Activated B cell treated with CpG ODN at 0.5 μM for 24 hours (primary cell): Measurements from ENCODE around the gene FKBP8. TPM values are rescaled to one million over a fixed set of nuclear protein-coding genes. Genes with fewer than 3 reads are reported as not detected.

ENCODE experiments used
- ATAC-seq: fragments of 200-7000 bp; cut with Tn5 transposase; one replicate; pipeline ENCODE4 v1.10.0; 2021; ENCODE audit warnings: low read depth, mild to moderate bottlenecking, moderate library complexity
- CTCF ChIA-PET: fragments of 350-600 bp; sonication (Branson Sonifier 250); formaldehyde crosslinking; loops from one replicate; lab custom pipeline; 2021; ENCODE audit warnings: antibody characterized with exemption; lab: Charles Lee
- POLR2A ChIA-PET: fragments of 350-600 bp; sonication (Branson Sonifier 250); formaldehyde crosslinking; loops from one replicate; lab custom pipeline; 2021; ENCODE audit warnings: antibody characterized with exemption; lab: Charles Lee
- DNase-seq: peaks from one replicate; pipeline ENCODE4 v3.0.0; 2022
- H3K27ac Mint-ChIP-seq: one replicate; pipeline ENCODE4 v1.8.0; 2020; ENCODE audit warnings: mixed read lengths
- H3K27me3 Mint-ChIP-seq: one replicate; pipeline ENCODE4 v1.8.0; 2021; ENCODE audit warnings: mixed read lengths
- H3K36me3 Mint-ChIP-seq: one replicate; pipeline ENCODE4 v1.8.0; 2021; ENCODE audit warnings: low read depth, mixed read lengths
- H3K4me1 Mint-ChIP-seq: one replicate; pipeline ENCODE4 v1.8.0; 2021; ENCODE audit warnings: mixed read lengths
- H3K4me3 Mint-ChIP-seq: one replicate; pipeline ENCODE4 v1.8.0; 2020; ENCODE audit warnings: mild to moderate bottlenecking, mixed read lengths
- H3K9me3 Mint-ChIP-seq: one replicate; pipeline ENCODE4 v1.8.0; 2020; ENCODE audit warnings: mixed read lengths
- CTCF ChIP-seq: fragments of 200-600 bp; IDR thresholded peaks from one replicate; pipeline ENCODE4 v1.8.0; 2022; ENCODE audit warnings: antibody characterized with exemption, mild to moderate bottlenecking
- intact Hi-C: fragments of 100-400 bp; cut with micrococcal nuclease; formaldehyde crosslinking; loops from one replicate; pipeline ENCODE4 v1.15.1; 2024
- total RNA-seq: library from RNA; stranded (reverse); gene quantifications from 2 replicates; pipeline ENCODE4 v1.2.3, GENCODE V29; 2022

FKBP8 gene
- total RNA-seq, 1 donor from 2014 or later: 133 TPM

GRCh38 chr19:18538115-18538514 is 5.3 kb downstream of the FKBP8 start:
- Mint-ChIP-seq H3K27me3 (no peaks in the 10 kb centered on the region), H3K4me3 (no peak overlapping the region), H3K4me1 (peaks cover 14% of the 10 kb centered on the region), H3K27ac (peak overlapping the region; percentile 10), H3K9me3 (no peaks in the 10 kb centered on the region), H3K36me3 (peaks cover 40% of the 10 kb centered on the region)
- DNase-seq (no peak), ATAC-seq (no peak)
- intact Hi-C loops: no loop called here
- ChIA-PET POLR2A (interaction anchor here (0.5 to 0.8 kb wide), 2 partner anchors 16 to 33 kb away, joined by 4 to 8 read pairs; partner anchors contain the start of gene UBA52), CTCF (no interaction called here)
- no peak for TF ChIP-seq CTCF

GRCh38 chr19:18537431-18537830 is 5.9 kb downstream of the FKBP8 start:
- CTCF ChIA-PET: no interaction called here
- intact Hi-C loops: no loop called here
- Mint-ChIP-seq H3K9me3 (no peaks in the 10 kb centered on the region), H3K36me3 (peaks cover 47% of the 10 kb centered on the region), H3K27ac (no peak overlapping the region), H3K4me1 (peaks cover 11% of the 10 kb centered on the region), H3K4me3 (no peak overlapping the region), H3K27me3 (no peaks in the 10 kb centered on the region)
- no peak for TF ChIP-seq CTCF
- DNase-seq (no peak), ATAC-seq (no peak)
- POLR2A ChIA-PET: no interaction called here

DNA sequence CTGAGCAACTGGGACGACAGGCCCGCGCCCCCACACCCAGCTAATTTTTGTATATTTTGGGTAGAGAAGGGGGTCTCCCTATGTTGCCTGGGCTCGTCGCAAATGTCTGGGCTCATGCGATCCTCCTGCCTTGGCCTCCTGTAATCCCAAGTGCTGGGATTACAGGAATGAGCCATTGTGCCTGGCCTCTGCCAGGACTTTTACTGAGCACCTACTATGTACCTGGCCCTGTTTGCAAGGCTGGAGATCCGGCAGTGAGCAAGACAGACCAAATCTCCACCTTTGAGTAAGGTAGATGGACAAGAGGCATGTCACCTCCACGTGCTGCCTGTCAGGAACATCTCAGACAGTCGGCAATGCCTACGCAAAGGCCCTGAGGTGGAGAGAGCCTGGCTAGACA is 6.9 kb downstream of the FKBP8 start:
- Mint-ChIP-seq H3K27ac (no peak overlapping the region), H3K9me3 (no peaks in the 10 kb centered on the region), H3K36me3 (peaks cover 53% of the 10 kb centered on the region), H3K4me3 (no peak overlapping the region), H3K27me3 (no peaks in the 10 kb centered on the region), H3K4me1 (peaks cover 3% of the 10 kb centered on the region)
- ChIA-PET CTCF (no interaction called here), POLR2A (no interaction called here)
- no peak for DNase-seq
- intact Hi-C loops: no loop called here
- no peak for TF ChIP-seq CTCF
- no peak for ATAC-seq

GRCh38 chr19:18533058-18533457 is 10.3 kb downstream of the FKBP8 start:
- DNase-seq (no peak), ATAC-seq (no peak)
- Mint-ChIP-seq H3K4me1 (no peaks in the 10 kb centered on the region), H3K27ac (no peak overlapping the region), H3K27me3 (no peaks in the 10 kb centered on the region), H3K9me3 (no peaks in the 10 kb centered on the region), H3K4me3 (no peak overlapping the region), H3K36me3 (peaks cover 39% of the 10 kb centered on the region)
- no peak for TF ChIP-seq CTCF
- intact Hi-C loops: no loop called here
- POLR2A ChIA-PET: no interaction called here
- CTCF ChIA-PET: no interaction called here

DNA sequence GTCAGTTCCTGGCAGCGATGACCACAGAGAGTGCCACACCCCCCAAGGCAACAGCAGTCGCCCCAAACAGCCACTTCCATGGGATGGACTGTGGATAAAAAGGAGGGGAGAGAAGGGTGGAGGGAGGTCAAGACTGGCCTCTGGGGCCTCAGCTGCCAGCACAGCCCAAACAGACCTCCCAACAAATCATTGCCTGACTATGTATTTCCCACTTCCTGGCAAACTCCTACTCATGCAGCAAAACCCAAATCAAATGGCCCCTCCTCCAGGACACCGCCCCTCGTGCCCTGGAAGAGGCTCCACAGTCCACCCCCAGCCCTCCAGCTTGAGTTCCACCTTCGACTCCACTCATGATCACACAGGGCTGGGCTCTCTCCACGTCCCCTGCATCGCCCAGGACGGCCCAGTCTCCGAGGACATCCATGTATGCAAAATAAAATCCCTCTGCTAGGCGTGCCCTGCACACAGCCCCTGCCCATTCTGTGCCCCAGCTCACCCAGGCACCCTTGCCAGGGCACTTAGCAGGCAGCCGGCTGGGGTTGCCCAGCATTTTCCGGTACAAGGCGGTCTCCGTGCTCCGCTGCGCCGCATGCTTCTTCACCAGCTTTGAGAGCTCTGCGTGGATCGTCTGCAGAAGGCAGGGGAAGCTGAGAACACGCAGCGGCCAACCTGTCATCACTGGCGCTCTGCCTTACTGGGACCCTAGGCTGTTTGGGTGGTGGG is 11.0 kb downstream of the FKBP8 start:
- Mint-ChIP-seq H3K27me3 (no peaks in the 10 kb centered on the region), H3K36me3 (peaks cover 36% of the 10 kb centered on the region), H3K9me3 (no peaks in the 10 kb centered on the region), H3K4me3 (no peak overlapping the region), H3K4me1 (no peaks in the 10 kb centered on the region), H3K27ac (no peak overlapping the region)
- ChIA-PET CTCF (no interaction called here), POLR2A (no interaction called here)
- no peak for DNase-seq
- TF ChIP-seq CTCF: no peak
- no peak for ATAC-seq
- intact Hi-C loops: no loop called here
